WTC11 (cell line): ENCODE data around the gene CTRL. TPM values are rescaled to one million over a fixed set of nuclear protein-coding genes. Genes with fewer than 3 reads are reported as not detected.

Source experiments
- ATAC-seq: fragments of 200-7000 bp; cut with Tn5 transposase; 2 replicates; pipeline ENCODE4 v1.10.0; 2021; ENCODE audit warnings: mild to moderate bottlenecking, moderate library complexity
- CTCF ChIA-PET: fragments of 300-600 bp; sonication (Branson Sonifier 250); formaldehyde crosslinking; loops from one replicate; lab custom pipeline; 2021; ENCODE audit warnings: antibody characterized with exemption; lab: Charles Lee
- POLR2A ChIA-PET: fragments of 350-600 bp; sonication (Branson Sonifier 250); formaldehyde crosslinking; loops from one replicate; lab custom pipeline; 2021; ENCODE audit warnings: antibody characterized with exemption; lab: Charles Lee
- DNase-seq: peaks from one replicate; pipeline ENCODE4 v3.0.0; 2021; ENCODE audit warnings: low spot score
- H3K27ac Mint-ChIP-seq: 2 replicates; pipeline ENCODE4 v1.8.0; 2021; ENCODE audit warnings: mixed read lengths
- H3K27me3 Mint-ChIP-seq: 2 replicates; pipeline ENCODE4 v1.8.0; 2021; ENCODE audit warnings: low read depth, mild to moderate bottlenecking, moderate library complexity, mixed read lengths
- H3K36me3 Mint-ChIP-seq: 2 replicates; pipeline ENCODE4 v1.8.0; 2021; ENCODE audit warnings: mixed read lengths
- H3K4me1 Mint-ChIP-seq: 2 replicates; pipeline ENCODE4 v1.8.0; 2022; ENCODE audit warnings: mixed read lengths
- H3K4me3 Mint-ChIP-seq: 2 replicates; pipeline ENCODE4 v1.8.0; 2021; ENCODE audit warnings: mild to moderate bottlenecking, moderate library complexity, mixed read lengths
- H3K9me3 Mint-ChIP-seq: 2 replicates; pipeline ENCODE4 v1.8.0; 2021; ENCODE audit warnings: mixed read lengths
- E2F5 ChIP-seq: sonication (generic); formaldehyde crosslinking; IDR thresholded peaks from 2 replicates; pipeline ENCODE4 v1.8.1; 2022; ENCODE audit warnings: mild to moderate bottlenecking, moderate library complexity, missing genetic modification reagents
- ERG ChIP-seq: fragments of 250-450 bp; sonication (Bioruptor Pico); IDR thresholded peaks from 2 replicates; pipeline ENCODE4 v1.8.0; 2021; ENCODE audit warnings: mild to moderate bottlenecking
- FOXK1 ChIP-seq: sonication (generic); formaldehyde crosslinking; IDR thresholded peaks from 2 replicates; pipeline ENCODE4 v1.8.0; 2022; ENCODE audit warnings: mild to moderate bottlenecking, moderate library complexity, missing genetic modification reagents
- FOXP4 ChIP-seq: sonication (generic); formaldehyde crosslinking; IDR thresholded peaks from 2 replicates; pipeline ENCODE4 v1.8.0; 2022; ENCODE audit warnings: mild to moderate bottlenecking, missing genetic modification reagents
- HMGXB4 ChIP-seq: sonication (generic); formaldehyde crosslinking; IDR thresholded peaks from 2 replicates; pipeline ENCODE4 v1.8.1; 2023; ENCODE audit warnings: mild to moderate bottlenecking, moderate library complexity, missing genetic modification reagents
- MAX ChIP-seq: sonication (generic); formaldehyde crosslinking; IDR thresholded peaks from 2 replicates; pipeline ENCODE4 v1.8.0; 2022; ENCODE audit warnings: mild to moderate bottlenecking, missing genetic modification reagents
- MXD4 ChIP-seq: fragments of 250-450 bp; sonication (Bioruptor Pico); IDR thresholded peaks from 2 replicates; pipeline ENCODE4 v1.8.0; 2021; ENCODE audit warnings: mild to moderate bottlenecking, moderate library complexity, borderline replicate concordance
- RELA ChIP-seq: sonication (generic); formaldehyde crosslinking; IDR thresholded peaks from 2 replicates; pipeline ENCODE4 v1.8.1; 2022; ENCODE audit warnings: missing genetic modification reagents, mild to moderate bottlenecking, borderline replicate concordance
- SOX15 ChIP-seq: fragments of 250-450 bp; sonication (Bioruptor Pico); IDR thresholded peaks from 2 replicates; pipeline ENCODE4 v1.9.0; 2021; ENCODE audit warnings: mild to moderate bottlenecking
- TCF7 ChIP-seq: sonication (generic); formaldehyde crosslinking; IDR thresholded peaks from 2 replicates; pipeline ENCODE4 v1.8.0; 2022; ENCODE audit warnings: mild to moderate bottlenecking, low read depth, missing genetic modification reagents, moderate library complexity
- USF1 ChIP-seq: sonication (generic); formaldehyde crosslinking; IDR thresholded peaks from 2 replicates; pipeline ENCODE4 v1.8.0; 2022; ENCODE audit warnings: mild to moderate bottlenecking, missing genetic modification reagents
- ZNF281 ChIP-seq: sonication (generic); formaldehyde crosslinking; IDR thresholded peaks from 2 replicates; pipeline ENCODE4 v1.8.0; 2023; ENCODE audit warnings: mild to moderate bottlenecking, missing genetic modification reagents
- ZNF317 ChIP-seq: sonication (generic); formaldehyde crosslinking; IDR thresholded peaks from 2 replicates; pipeline ENCODE4 v1.8.1; 2023; ENCODE audit warnings: low read depth, mild to moderate bottlenecking, moderate library complexity, missing genetic modification reagents, borderline replicate concordance
- ZNF425 ChIP-seq: fragments of 250-450 bp; sonication (Bioruptor Pico); conservative IDR thresholded peaks from 2 replicates; pipeline ENCODE4 v1.9.0; 2021; ENCODE audit warnings: mild to moderate bottlenecking
- total RNA-seq: library from RNA; stranded (reverse); gene quantifications from 3 replicates; pipeline ENCODE4 v1.2.3, GENCODE V29; 2021

The CTRL gene
- total RNA-seq, 1 experiment from 2014 or later: 2.8 TPM

GRCh38 chr16:67882374-67883145 lies 49.1 kb downstream of the CTRL start:
- ATAC-seq: no peak
- Mint-ChIP-seq H3K4me1 (peaks cover 23% of the 10 kb centered on the region), H3K4me3 (no peak overlapping the region), H3K27ac (no peak overlapping the region), H3K27me3 (no peaks in the 10 kb centered on the region)
- ChIA-PET POLR2A (interaction anchor here (1.1 to 2.6 kb wide), 3 partner anchors 10 to 44 kb away, joined by 3 to 9 read pairs (median 4); partner anchors contain the start of gene PSKH1), CTCF (interaction anchor here (0.9 to 5.5 kb wide), 12 partner anchors 8 to 362 kb away, joined by 3 to 144 read pairs (median 22); partner anchors contain the start of genes CTRL, EDC4, LCAT and PSKH1)
- TF ChIP-seq SOX15 (CRISPR knock-in tag): no peak
- no peak for TF ChIP-seq MXD4 (CRISPR knock-in tag)
- no peak for TF ChIP-seq MAX (CRISPR knock-in tag)
- TF ChIP-seq ZNF317 (CRISPR knock-in tag): no peak
- no peak for TF ChIP-seq USF1 (CRISPR knock-in tag)
- TF ChIP-seq FOXP4 (CRISPR knock-in tag): no peak
- no peak for TF ChIP-seq ZNF281 (CRISPR knock-in tag)
- no peak for TF ChIP-seq ZNF425
- no peak for TF ChIP-seq RELA (CRISPR knock-in tag)
- TF ChIP-seq ERG (CRISPR knock-in tag): no peak
- TF ChIP-seq FOXK1 (CRISPR knock-in tag): no peak
- TF ChIP-seq HMGXB4 (CRISPR knock-in tag): no peak
- TF ChIP-seq E2F5: no peak
- TF ChIP-seq TCF7 (CRISPR knock-in tag): no peak
- TF ChIP-seq, all 79 proteins: peak for 0
- H3K9me3 Mint-ChIP-seq: no peaks in the 10 kb centered on the region
- DNase-seq: no peak
- peaks cover 42% of the 10 kb centered on the region for H3K36me3 Mint-ChIP-seq
